Nephron (organoid): ENCODE results near the gene MYO1C.
A peak's percentile ranks its signal among the peaks of the same experiment; 100 is the strongest.

Source experiments
- H3K27ac Mint-ChIP-seq, 3 experiments: 2 replicates each; pipeline ENCODE4 v1.8.0; 2020; ENCODE audit warnings: mixed read lengths in 3 of 3, mild to moderate bottlenecking in 2 of 3, moderate library complexity in 1 of 3
- H3K27me3 Mint-ChIP-seq: 2 replicates; pipeline ENCODE4 v1.8.0; 2021; ENCODE audit warnings: low read depth, mild to moderate bottlenecking, moderate library complexity, mixed read lengths
- H3K36me3 Mint-ChIP-seq: 2 replicates; pipeline ENCODE4 v1.8.0; 2020; ENCODE audit warnings: low read depth, mixed read lengths
- H3K4me1 Mint-ChIP-seq: 2 replicates; pipeline ENCODE4 v1.8.0; 2020; ENCODE audit warnings: mixed read lengths
- H3K4me3 Mint-ChIP-seq, 3 experiments: 2 replicates each; pipeline ENCODE4 v1.8.0; 2020; ENCODE audit warnings: mild to moderate bottlenecking in 3 of 3, mixed read lengths in 3 of 3, moderate library complexity in 2 of 3
- H3K9me3 Mint-ChIP-seq: 2 replicates; pipeline ENCODE4 v1.8.0; 2020; ENCODE audit warnings: mixed read lengths
- CTCF ChIP-seq, 3 experiments: fragments of 200-600 bp; sonication (generic); IDR thresholded peaks; one replicate each; pipeline ENCODE4 v1.5.0; 2021; ENCODE audit warnings: antibody characterized with exemption in 3 of 3; ENCODE audit not compliant: unreplicated experiment in 3 of 3

The MYO1C gene

GRCh38 chr17:1471911-1472821, 20.3 kb downstream of the MYO1C start:
- Mint-ChIP-seq H3K27ac (peak overlapping the region in 1 of 3 experiments; percentile 13), H3K27me3 (no peaks in the 10 kb centered on the region), H3K4me3 (no peak overlapping the region), H3K9me3 (no peaks in the 10 kb centered on the region), H3K36me3 (peaks cover 23% of the 10 kb centered on the region), H3K4me1 (peaks cover 16% of the 10 kb centered on the region)
- no peak for TF ChIP-seq CTCF (IDR thresholded peaks at IDR 0.05; ENCODE audit: unreplicated experiment in 3 of 3)

DNA sequence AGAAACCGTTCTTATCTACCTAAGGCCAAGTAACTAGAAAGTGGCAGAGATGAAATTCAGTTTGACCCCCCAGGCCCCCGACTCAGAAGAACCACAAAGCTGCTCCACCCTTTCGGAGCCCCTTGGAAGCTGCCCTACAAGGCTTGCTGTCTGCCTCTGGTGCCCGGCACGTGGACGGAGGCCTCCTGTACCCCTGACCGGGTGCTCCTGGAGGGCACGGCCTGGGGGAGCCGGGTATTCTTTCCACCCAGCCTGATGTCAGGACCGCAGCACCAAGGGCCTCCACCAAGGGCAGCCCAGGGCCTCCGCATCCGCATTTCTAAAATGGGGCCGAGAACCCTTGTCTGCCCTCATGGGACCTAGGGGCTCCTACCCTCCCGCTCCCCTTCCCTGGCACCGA, 21.0 kb downstream of the MYO1C start:
- TF ChIP-seq CTCF (IDR thresholded peaks at IDR 0.05; ENCODE audit: unreplicated experiment in 3 of 3) = no peak
- Mint-ChIP-seq H3K4me1 (peaks cover 16% of the 10 kb centered on the region), H3K27me3 (no peaks in the 10 kb centered on the region), H3K36me3 (peaks cover 23% of the 10 kb centered on the region), H3K4me3 (no peak overlapping the region), H3K27ac (no peak overlapping the region), H3K9me3 (no peaks in the 10 kb centered on the region)

DNA sequence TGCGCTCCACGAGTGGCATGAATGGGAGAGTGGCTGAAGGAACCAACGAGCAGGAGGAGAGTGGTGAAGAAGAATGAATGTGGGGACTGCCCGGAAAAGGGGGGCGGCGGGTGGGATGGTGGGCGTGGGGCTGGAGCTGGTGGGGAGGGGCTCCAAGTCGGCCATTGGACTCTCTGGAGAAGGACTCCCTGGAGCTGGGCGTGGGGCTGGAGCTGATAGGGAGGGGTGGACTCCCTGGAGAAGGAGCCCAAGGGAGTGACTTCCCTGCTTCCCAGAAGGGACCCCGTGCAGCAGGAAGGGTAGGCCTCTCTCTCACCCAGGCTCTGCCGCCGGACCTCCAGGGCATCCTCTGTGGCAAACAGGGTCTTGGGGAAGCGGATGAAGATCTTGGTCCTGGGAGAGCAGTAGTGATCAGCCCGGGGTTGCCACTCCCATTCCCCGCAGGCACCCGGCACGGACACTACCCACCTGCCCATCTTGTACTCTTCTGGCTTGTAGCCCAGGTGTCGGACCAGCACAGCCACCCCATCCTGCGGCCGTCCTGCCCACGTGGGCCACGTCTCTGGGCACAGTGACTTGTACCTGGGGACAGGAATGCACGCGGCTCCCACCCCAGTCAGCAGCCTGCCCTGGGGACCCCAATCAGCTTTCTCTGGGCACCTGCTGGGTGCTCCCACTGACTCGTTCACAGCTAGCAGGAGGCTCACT, 21.6 kb downstream of the MYO1C start:
- TF ChIP-seq CTCF (IDR thresholded peaks at IDR 0.05; ENCODE audit: unreplicated experiment in 3 of 3) = no peak
- Mint-ChIP-seq H3K4me1 (peaks cover 16% of the 10 kb centered on the region), H3K36me3 (peaks cover 23% of the 10 kb centered on the region), H3K27ac (no peak overlapping the region), H3K4me3 (no peak overlapping the region), H3K27me3 (no peaks in the 10 kb centered on the region), H3K9me3 (no peaks in the 10 kb centered on the region)

DNA sequence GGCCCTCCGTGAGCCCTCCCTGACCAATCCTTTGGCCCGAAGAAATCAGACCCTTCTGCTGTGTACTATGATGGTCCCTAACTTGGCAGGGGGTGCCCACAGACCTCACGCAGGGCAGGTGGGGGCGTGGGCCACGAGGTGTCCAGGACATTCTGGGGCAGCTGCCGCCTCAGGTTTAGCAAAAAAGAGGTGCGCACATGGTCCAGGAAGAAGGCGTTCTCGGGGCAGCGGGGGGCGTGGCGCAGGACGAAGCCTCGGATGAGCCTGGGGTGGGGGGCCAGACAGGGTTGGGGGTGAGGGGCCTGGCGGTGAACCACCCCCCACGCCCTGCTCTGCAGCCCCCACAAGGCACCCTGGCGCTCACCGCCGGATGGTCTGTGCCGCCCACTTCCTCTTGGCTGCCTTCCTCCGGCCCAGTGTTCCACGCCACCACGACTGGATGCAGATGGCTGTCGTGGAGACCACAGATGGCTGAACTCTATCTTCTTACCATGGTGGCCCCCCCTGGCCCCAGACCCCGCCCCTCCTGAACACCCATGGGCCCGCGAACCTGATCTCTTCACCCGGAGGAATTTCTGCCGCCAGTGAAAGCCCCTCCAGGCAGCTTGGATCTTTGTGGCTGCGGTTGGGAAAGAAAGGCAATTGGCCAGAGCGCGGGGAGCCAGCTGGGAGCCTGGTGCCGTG, 22.3 kb downstream of the MYO1C start:
- no peak for TF ChIP-seq CTCF (IDR thresholded peaks at IDR 0.05; ENCODE audit: unreplicated experiment in 3 of 3)
- H3K4me3 Mint-ChIP-seq = no peak overlapping the region
- no peaks in the 10 kb centered on the region for H3K27me3 Mint-ChIP-seq

GRCh38 chr17:1469231-1469852, 23.1 kb downstream of the MYO1C start:
- Mint-ChIP-seq H3K36me3 (peaks cover 19% of the 10 kb centered on the region), H3K27ac (no peak overlapping the region), H3K4me3 (no peak overlapping the region), H3K9me3 (no peaks in the 10 kb centered on the region), H3K4me1 (peaks cover 12% of the 10 kb centered on the region), H3K27me3 (no peaks in the 10 kb centered on the region)
- TF ChIP-seq CTCF (IDR thresholded peaks at IDR 0.05; ENCODE audit: unreplicated experiment in 3 of 3) = no peak

More for the DNA sequence above, 22.3 kb downstream of the MYO1C start:
- Mint-ChIP-seq H3K4me1 (peaks cover 12% of the 10 kb centered on the region), H3K9me3 (no peaks in the 10 kb centered on the region), H3K36me3 (peaks cover 19% of the 10 kb centered on the region), H3K27ac (no peak overlapping the region)
